EH (cell line): ENCODE measurements around the gene PITPNB.
A peak's percentile ranks its signal among the peaks of the same experiment; 100 is the strongest.

Source experiments
- DNase-seq: peaks from one replicate; pipeline ENCODE4 v3.0.0-alpha.2; 2015; ENCODE audit warnings: low read depth

The PITPNB gene

DNA sequence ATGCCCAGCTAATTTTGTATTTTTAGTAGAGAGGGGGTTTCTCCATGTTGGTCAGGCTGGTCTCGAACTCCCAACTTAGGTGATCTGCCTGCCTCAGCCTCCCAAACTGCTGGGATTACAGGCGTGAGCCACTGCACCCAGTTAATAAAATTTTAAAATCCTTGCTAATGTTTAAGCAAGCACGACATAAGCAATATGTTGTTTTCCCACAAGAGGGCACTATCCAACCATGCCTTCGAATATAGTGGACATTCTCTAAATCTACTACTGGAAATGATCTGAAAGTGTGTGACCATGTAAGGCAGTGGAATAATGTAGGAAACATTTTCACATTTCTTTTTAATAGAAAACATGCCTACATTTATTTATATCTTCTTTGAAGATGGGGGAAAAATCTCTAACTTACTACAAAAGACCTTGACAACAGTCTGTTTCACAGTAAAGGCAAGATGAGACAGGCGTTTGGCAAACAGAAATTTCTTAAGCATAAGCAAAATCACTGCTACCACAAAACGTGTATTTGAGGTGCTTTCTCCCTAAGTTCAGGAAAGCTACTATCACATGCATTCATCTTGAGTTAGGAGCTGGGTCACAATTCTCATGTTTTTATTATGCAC, 38.2 kb downstream of the PITPNB start:
- peak; percentile 78 for DNase-seq

DNA sequence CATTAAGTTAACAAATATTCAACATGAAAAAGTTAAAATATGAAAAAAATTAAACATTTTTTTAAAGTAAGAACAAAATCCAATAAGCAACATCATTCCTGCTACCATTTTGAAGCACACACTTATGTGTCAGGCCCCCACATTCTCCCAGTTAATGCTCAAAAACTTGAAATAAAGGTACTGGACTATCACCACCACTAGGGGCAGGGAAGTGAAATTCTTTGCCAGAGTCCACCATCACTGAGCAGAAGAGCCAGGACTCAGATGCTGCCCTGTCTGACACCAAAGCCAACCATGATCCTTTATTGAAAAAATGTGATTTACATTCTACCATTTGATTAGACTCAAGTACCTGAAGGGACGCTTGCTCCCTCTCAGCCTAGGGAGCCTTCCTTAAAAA, 39.1 kb downstream of the PITPNB start:
- DNase-seq: peak; percentile 61

DNA sequence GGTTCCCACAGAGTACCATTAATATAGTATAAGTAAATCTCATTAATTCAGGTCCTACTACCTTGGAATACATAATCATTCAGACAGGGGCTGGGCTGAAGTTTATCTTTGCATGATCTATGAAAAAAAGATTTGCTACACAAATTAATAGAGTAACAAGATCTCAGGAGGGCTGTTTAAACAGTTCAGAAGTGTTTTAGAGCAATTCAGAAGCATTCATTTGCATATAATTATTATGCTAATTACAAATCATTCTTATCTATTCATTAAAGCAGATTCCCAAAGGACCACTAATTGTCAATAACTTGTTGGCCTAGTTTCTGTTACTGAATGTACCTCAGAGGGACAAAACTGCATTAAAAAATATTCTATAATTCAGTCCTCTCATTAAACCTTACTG, 40.5 kb downstream of the PITPNB start:
- no peak for DNase-seq

DNA sequence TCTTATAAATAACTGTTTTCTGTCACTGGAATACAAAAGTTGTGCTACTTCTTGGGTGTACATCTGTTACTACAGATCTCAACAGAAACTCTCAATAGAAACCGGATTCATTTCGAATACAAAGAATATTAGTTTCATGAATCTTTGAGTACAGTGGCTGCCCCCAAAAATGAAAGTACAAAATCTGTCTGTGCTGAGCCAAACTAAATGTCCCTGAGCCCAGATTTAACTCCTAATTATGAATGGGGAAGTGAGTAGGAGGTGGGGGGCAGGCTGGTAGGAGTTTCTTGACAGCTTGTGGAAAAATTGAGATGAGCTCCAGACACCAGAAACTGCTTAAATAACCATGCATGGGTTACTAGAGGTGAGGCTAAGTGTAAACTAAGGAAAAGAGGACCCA, 41.6 kb downstream of the PITPNB start:
- no peak for DNase-seq

DNA sequence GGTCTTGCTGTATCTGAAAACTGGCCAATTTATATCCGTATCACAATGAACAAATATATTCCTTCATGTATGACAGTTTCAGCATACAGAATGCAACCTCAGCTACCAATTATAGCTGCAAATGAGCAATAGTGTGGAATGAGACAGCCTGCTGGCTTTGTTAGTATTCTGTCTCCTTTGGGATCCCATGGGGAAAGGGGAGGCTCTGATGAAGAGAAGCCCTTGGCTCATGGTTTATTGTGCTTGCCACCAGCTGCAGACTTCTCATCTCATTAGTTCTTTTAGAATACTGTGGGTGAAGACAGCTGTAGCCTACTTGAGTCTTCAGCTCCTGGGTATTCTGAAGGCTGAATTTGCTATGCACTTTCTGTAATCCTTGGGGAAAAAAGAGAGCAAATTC, 42.4 kb downstream of the PITPNB start:
- DNase-seq: peak; percentile 19

DNA sequence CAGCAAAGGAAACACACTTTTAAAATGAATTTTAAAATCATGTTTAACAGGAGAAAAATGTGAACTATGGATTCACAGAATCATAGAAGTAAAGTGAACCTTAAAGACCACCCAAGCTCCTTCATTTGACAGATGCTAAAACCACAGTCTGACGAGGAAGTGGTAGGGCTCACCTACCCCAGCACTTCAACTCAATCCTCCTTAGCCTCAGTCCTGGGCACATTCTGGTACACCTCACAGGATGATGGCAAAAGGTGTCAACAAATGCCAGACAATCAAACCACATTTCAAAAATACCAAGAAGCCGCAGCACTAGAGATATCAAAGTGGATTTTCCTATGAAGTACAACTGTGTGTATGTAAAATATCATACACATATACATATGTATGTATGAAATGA, 43.1 kb downstream of the PITPNB start:
- DNase-seq: no peak

DNA sequence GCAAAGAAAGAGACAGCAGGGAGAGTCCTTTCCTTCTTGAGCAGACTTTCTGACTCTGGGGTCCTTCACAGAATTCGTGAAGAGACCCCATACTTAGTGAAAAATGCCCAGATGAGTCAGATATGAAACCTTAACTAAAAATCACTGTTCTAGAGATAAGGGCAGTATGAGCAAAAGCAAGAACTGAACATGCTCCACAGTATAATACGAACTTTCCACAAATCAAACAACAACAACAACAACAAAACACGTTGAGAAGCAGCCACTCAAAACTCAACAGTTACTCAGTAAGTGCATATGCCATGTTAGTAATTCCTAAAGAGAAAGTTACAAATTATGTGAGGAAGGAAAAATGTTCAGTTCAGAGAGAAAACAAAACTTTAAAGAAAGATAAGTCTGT, 44.3 kb downstream of the PITPNB start:
- no peak for DNase-seq

DNA sequence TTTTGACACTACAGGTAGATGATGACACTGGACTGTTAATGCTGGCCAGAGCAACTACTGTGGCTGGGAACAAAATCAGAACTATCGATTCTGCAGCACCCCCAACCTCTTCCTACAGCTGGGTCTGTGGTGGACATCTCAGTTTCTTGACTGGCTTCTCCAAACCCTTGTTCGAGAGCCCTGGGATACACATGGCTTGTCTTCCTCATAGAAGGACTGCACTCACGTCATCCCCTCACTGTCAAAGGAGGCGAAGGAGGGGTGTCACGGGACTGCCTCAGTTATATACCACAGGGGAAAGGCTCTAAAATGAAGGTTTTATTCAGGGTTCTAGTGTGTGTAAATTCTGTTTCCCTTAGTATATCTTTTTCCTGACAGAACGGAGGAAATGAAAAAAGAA, 44.9 kb downstream of the PITPNB start:
- DNase-seq: no peak

DNA sequence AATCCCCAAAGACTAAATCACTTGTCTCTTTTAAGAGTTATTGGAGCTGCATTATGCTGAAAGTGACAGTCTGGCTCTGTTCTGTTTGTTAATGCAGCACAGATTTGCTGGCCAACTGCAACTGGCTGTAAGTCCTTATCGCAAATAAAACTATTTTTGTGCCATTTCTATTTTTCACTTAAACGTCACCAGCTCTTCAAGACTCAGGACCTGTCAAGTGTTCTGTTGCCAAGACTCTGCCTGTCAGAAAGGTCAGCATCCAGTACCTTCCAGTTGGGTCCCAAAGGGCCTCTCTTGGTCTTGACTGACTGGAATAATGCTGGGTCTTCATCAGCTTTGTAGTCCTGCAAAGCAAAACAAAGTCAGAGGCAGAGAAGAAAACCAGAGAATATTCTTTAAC, 45.6 kb downstream of the PITPNB start:
- no peak for DNase-seq

DNA sequence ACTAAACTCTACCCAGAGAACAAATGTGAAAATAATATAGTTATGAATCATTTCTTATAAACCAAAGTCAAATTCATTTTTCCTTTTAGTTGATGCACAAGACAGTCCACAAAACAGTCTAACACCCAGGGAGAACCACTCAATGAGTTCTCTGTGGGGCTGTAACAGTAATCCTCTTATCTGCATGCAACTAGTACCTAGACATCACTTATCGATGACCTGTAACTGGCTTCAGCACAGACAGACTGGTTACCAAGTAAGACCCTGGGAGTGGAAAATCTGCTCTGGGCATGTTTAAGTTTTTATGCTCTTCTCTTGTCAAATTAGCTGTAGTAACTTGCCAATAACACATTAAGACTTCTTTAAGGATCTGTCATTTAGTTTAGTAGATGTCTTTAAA, 46.6 kb downstream of the PITPNB start:
- no peak for DNase-seq

DNA sequence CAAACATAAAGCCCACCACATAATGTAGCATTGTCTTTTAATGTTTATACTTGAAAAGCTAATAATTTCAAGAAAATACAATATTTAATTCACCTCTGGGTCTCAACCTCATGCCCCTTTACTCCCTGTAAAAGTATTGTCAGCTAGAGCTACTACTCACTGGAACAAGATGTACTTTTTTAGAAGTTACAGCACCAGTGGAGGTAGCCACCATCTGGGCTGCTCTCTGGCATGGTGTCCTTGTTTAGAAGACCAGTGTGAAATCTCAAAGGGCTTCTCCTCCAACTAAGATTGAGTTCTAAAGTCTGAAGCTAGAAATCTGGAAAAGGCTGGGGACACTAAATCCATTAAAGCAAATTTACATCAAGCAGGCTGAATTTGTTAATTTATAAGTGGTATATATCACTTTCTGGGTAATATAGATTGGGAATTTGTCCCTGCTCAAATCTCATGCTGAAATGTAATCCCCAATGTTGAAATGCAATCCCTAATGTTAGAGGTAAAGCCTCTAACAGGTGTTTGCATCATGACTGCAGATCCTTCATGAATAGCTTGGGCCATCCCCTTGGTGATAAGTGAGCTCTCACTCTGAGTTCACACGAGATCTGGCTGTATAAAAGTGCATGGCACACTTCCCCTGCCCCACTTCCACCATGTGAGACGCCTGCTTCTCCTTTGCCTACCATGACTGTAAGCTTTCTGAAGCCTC, 47.6 kb downstream of the PITPNB start:
- DNase-seq: no peak

DNA sequence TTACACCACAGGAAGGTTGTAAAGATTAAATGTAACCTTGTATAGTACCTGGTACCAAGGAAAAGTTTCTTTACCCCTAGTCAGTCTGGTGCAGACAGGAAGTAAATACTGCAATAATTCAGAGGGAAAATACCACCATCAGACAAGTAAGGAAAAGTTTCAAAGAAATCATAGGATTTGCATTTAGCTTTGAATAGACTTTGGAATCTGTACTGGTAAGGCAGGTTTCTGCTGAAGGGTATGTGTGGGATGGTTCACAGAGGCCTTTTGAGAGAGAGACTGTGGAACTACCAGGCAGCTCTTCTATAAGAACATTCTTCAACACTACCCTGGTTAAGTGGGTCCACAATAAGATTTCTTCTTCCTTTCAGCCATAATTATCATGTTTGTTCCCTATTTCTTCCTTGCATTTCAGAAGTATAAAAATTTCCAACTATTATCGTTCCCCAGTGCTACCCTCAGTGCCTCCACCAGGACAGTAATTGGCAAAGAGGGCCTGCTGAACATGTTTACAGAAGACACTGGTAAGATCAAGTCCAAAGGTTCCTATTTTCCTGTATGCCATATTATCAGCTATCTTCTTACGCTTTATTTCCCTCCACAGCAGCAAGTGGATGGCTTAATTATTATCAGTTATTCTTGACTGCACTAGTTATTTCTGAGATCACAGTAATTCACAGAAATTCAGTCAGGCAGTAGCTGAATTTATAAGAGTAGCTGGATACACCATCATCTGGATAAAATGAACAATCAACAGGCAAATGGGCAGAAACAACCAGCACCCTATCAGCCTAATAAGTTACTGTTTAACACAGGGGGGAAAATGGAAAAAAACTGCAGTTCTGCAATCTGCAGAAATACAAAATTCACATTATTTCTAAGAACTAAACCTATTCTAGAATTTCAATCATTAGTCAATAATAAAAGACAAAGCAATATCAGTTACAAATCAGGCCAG, 48.5 kb downstream of the PITPNB start:
- DNase-seq: no peak

DNA sequence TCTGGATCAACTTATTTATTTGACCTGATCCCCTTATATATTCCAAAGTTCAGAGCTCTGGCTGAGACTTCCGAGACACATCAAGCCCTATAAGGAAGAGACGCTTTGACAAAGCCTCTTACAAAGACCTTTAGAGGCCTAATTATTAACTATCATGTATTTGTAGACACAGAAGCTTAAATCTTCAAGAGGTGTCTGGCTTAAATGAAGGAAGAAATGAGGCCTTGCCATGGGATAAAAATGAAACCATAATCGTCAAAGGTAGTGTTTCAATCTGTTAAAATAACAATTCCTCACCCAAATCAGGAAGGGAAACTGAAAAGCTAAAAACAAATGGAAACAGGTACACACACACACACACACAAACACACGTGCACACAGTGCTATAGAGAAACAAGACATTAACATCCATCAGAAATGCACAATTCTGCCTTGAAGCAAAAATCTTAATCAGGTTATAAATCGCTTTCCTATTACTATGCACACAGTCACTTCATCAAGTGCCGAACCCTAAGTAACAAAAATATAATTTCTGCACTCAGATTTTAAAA, 50.2 kb downstream of the PITPNB start:
- DNase-seq: no peak

DNA sequence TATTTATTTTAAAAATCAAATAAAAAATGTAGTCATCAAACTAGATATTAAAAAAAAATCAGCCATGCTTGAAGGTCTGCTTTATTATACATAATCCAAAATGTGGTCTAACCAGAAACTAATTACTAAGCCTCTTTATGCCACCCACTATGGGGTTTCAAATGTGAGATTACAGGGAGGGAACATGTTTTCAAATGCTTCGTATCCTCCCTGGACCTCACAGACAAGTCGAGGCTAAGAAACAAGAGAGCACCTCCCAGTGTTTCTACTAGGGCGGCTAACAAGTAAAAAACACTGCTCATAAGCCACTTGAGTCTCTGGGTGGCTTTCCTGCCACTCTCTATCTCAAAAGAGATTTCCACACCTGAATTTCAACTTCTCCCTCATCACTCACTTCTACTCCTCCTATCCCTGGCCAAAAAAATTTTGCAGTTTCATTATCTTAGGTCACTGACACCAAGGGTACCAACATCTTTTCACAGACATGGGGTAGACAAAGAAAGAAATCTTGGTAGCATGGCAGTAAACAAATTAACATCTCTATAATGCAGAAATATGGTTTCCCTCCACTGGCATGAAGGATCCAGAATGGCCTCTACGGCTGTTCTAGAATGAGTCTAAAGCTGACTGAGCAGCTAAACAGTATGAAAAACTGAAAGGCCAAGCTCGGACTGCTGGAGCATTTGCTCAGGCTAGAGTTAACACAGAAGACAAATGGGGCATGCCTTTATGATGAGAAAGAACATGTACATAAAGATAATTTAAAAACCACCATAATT, 50.9 kb downstream of the PITPNB start:
- DNase-seq: no peak

DNA sequence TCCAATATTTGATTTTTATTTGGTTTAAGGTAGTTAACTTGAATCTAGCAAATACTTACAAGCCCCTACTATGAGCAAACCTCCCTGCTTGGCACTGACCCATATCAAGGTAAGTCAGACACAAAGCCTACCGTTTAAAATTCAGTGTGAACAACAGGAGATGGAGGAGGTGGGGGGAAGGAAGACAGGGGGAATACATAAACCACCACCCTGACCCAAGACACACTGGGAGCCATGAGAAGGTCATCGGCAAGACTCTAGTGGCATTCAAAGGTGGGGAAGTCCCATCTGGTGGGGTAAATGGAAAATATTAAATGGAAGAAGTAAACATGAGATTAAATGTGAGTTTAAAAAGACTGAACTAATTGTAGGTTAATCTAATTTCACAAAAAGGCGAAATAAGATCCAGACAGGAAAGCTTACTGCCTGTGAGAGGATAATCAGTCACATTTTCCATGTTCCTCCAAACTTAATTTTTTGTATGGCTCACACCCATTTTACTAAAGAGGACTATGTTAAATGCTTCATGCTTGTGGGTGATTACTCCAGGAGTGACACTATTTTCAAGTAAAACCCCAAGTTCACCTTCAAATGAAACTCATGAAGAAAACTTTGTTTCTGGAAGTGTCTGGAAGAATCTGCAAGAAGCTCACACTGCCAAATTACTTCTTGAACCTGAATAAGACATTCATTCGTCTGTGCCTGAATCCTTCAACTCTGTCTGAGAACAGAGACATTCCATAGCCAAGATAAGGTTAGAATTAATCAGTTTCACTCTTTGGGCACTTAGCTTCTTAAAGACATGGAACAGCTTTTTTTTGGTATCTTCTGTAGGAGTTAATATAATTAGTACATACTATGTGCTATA, 51.7 kb downstream of the PITPNB start:
- DNase-seq: peak; percentile 15

DNA sequence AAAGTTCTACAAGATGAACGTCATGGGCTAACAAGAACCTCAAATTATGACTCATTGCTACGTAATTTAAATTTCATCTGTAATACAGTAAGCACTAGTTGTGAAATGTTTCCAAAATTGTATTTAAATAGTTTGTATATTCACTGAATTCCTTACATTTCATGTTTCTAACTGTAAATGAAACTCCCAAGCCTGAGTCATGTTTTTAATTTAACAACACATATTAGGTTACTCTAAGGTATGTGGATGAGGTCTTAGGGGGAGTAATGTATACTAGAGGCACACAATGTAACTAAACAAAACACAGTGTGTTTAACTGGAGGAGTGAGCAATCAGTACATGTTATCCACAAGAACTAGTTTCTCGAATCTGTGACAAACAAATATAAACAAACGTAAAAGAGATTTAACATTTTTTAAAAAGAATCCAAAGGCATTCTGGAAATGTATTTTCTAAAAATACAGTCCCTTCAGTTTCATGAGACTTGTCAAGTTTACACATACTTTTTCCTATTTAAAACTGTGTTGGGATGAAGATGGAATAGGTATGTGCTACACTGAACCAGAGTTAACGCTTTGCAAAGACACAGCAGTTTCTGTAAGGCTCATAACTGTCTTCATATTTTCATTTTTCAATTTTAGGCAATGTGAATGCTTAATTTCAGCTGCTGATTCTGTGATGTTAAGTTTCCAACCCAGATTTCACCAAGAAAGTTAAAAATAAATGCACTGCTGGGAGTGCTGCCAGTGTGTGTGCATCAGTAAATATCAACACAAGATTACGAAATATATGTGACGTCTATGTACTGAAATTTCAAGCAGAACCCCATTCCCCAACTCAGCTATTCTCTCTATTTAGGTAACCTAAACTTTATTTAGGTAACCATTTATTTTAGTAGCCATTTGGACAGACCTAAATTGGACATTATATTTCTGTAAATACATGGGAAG, 52.6 kb downstream of the PITPNB start:
- DNase-seq: peak; percentile 95

DNA sequence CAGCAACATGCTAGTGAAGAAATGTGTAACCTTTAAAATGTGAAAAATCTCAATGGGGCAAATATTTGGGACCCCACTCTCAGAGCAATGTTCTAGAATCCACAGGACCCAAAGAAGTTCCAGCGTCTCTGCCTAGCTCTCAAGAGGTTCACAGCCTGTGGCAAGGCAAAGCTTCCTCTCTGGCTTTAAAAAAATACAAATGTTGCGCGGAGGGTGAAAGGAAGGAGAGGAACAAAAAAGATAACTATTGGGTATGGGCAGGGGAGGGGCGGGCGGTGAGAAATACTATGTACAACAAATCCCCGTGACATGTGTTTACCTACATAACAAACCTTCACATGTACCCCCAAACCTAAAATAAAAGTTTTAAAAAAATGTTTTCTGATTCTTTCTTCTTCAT, 53.6 kb downstream of the PITPNB start:
- no peak for DNase-seq

DNA sequence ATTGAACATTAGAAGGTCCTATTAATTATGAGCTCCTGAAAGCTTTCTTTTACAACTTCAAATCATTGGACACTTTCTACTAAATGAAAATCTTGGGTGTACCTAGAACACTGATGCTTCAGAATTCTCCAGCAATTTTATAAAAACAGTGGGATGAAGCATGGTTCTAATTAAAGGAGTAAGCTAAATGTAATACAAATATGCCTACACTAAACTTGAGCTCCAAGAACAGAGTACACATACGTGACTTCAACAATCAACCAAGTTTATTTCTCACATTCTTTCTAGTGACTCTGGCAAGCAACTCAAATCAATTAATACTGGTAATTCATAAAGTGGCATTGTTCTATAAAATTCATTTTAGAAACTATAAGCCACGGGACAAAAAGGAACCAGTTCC, 55.5 kb downstream of the PITPNB start:
- DNase-seq: peak; percentile 10

DNA sequence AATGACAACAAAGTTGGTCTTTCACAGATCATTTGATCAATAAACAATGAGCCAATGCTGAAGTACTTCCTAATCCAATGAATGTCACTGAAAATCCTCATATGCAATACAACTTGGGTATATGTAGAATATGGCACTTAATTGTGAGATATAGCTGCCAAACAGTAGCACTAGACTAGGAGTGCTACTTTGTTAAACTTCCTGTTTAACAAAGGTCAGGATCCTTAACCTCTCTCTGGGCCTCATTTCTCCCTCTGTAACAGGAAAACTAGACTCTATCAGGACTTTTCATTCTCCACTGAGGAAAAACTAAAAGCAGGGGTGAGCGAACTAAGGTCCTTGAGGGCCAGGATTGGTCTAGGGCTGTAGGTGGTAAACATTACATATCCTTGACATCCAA, 56.1 kb downstream of the PITPNB start:
- DNase-seq: no peak

DNA sequence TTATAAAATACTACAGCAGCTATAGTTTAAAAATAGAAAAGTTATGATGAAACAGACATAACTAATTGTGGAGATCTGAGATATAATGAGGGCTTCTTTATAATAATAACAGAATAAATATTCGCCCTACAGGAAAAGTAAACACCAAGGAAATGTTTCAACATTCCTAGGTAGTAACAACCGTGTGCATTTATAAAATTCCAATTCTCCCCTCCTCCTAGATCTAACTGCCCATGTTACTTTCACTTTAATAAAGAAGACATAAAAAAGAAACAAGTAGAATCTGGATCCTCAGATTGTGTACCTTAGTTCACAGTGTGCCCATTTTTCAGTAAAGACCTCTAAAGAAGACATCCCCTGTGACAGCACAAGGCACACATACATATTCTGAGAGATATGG, 59.7 kb downstream of the PITPNB start:
- DNase-seq: peak; percentile 61
